Esophagus squamous epithelium (tissue), 5 donors: ENCODE results near the gene ZSCAN5C. TPM values are rescaled to one million over a fixed set of nuclear protein-coding genes. Genes with fewer than 3 reads are reported as not detected.
"Not testable (repeated sequence)": the region's sequence is repeated elsewhere in the genome, so short reads cannot be mapped to it uniquely, and the experiment has no call there.

Experiments
- DNase-seq: peaks from one replicate; lab custom pipeline; 2025; lab: John Stamatoyannopoulos, UW
- H3K27ac ChIP-seq, 4 donors: fragments of 200-600 bp; sonication (generic); one replicate each; pipeline ENCODE4 v1.5.1; 2016 to 2019; ENCODE audit warnings: mild to moderate bottlenecking in 1 of 4
- H3K27me3 ChIP-seq, 4 donors: fragments of 200-600 bp; sonication (generic); 1 replicate in 3 of 4; 2 replicates in 1 of 4; pipeline versions ENCODE4 v1.5.1 to v1.6.0; 2017 to 2021; ENCODE audit warnings: antibody characterized with exemption in 1 of 4
- H3K36me3 ChIP-seq, 3 donors: fragments of 200-600 bp; sonication (generic); one replicate each; pipeline ENCODE4 v1.5.1; 2016 to 2019
- H3K4me1 ChIP-seq, 3 donors: fragments of 200-600 bp; sonication (generic); one replicate each; pipeline ENCODE4 v1.5.1; 2017 to 2019
- H3K4me3 ChIP-seq, 4 donors: fragments of 200-600 bp; sonication (generic); 1 replicate in 3 of 4; 2 replicates in 1 of 4; pipeline ENCODE4 v1.5.1; 2016 to 2019; ENCODE audit warnings: mild to moderate bottlenecking in 2 of 4, moderate library complexity in 1 of 4
- H3K9me3 ChIP-seq, 3 donors: fragments of 200-600 bp; sonication (generic); one replicate each; pipeline ENCODE4 v1.5.1; 2016 to 2019
- CTCF ChIP-seq, 6 experiments: fragments of 450-650 bp in 4 of 6; fragments of 200-600 bp in 2 of 6; sonication (generic) in 2 of 6; IDR thresholded peaks; one replicate each; pipeline ENCODE4 v1.5.1; 2016 to 2019; ENCODE audit warnings: antibody characterized with exemption in 6 of 6, mild to moderate bottlenecking in 4 of 6, moderate library complexity in 4 of 6
- POLR2A ChIP-seq, 4 donors: fragments of 450-650 bp; IDR thresholded peaks; one replicate each; pipeline ENCODE4 v1.6.1; 2017; ENCODE audit warnings: antibody characterized with exemption in 4 of 4, mild to moderate bottlenecking in 4 of 4, moderate library complexity in 3 of 4
- WGBS, 2 donors: methylation state at CpG; one replicate each; pipeline ENCODE4 v1.1.5; 2018; 5-methylcytosine and 5-hydroxymethylcytosine counted together
- intact Hi-C: fragments of 100-400 bp; cut with DNase I; formaldehyde crosslinking; loops from one replicate; pipeline ENCODE4 v1.15.0; 2022
- total RNA-seq, 4 donors: library from RNA; depleted of rRNA; stranded (reverse); fragments of >200 nt; gene quantifications; one replicate each; pipeline ENCODE4 v1.1.0, GENCODE V29; 2016
- donor health status: DM: yes; HTN: yes; CAD: no.

ZSCAN5C gene
- total RNA-seq, 4 donors from 2014 or later = not detected

GRCh38 chr19:56191115-56191514 is 11.0 kb upstream of the ZSCAN5C start:
- Histone ChIP-seq H3K27me3 (peaks cover 0 to 10% (median 0%) of the 10 kb centered on the region in 4 donors), H3K4me1 (no peaks in the 10 kb centered on the region), H3K9me3 (no peaks in the 10 kb centered on the region), H3K36me3 (no peaks in the 10 kb centered on the region), H3K27ac (no peak overlapping the region), H3K4me3 (no peak overlapping the region)
- intact Hi-C loops = no loop called here
- no peak for DNase-seq
- TF ChIP-seq POLR2A (IDR thresholded peaks at IDR 0.05) = no peak
- TF ChIP-seq CTCF (IDR thresholded peaks at IDR 0.05) = no peak
- WGBS, 2 donors = 74 to 79% methylated on average over 4 to 7 of the region's 7 CpGs

- H3K4me3 ChIP-seq = no peak overlapping the region
- no peak overlapping the region for H3K27ac ChIP-seq
- TF ChIP-seq CTCF (IDR thresholded peaks at IDR 0.05) (no peak), POLR2A (IDR thresholded peaks at IDR 0.05) (no peak)
- H3K9me3 ChIP-seq = no peaks in the 10 kb centered on the region
- WGBS, 2 donors = 79 to 83% methylated on average over 3 to 4 of the region's 10 CpGs
- DNase-seq = no peak
- intact Hi-C loops = no loop called here
- H3K36me3 ChIP-seq = no peaks in the 10 kb centered on the region
- H3K4me1 ChIP-seq = no peaks in the 10 kb centered on the region
- peaks cover 0 to 6% (median 0%) of the 10 kb centered on the region in 4 donors for H3K27me3 ChIP-seq
These were observed 10.4 kb upstream of the ZSCAN5C start for GRCh38 chr19:56191711-56192110.

GRCh38 chr19:56193981-56194640 is 8.0 kb upstream of the ZSCAN5C start:
- Histone ChIP-seq H3K4me3 (no peak overlapping the region), H3K36me3 (no peaks in the 10 kb centered on the region), H3K9me3 (no peaks in the 10 kb centered on the region), H3K27ac (no peak overlapping the region), H3K27me3 (no peaks in the 10 kb centered on the region), H3K4me1 (no peaks in the 10 kb centered on the region)
- 81 to 84% methylated on average over 11 to 12 of the region's 12 CpGs for WGBS, 2 donors
- no peak for DNase-seq
- intact Hi-C loops = no loop called here
- TF ChIP-seq CTCF (IDR thresholded peaks at IDR 0.05) = no peak
- no peak for TF ChIP-seq POLR2A (IDR thresholded peaks at IDR 0.05)

- H3K9me3 ChIP-seq, H3K4me1 ChIP-seq, H3K4me3 ChIP-seq, DNase-seq, H3K27me3 ChIP-seq, H3K36me3 ChIP-seq, intact Hi-C loops, H3K27ac ChIP-seq: not testable (repeated sequence)
- 86 to 87% methylated on average over 18 to 23 of the region's 23 CpGs for WGBS, 2 donors
These were observed 4.4 kb upstream of the ZSCAN5C start, which contains the start of gene ZSCAN5B for GRCh38 chr19:56197646-56198045. Gene ZSCAN5B, minus strand, starts transcription at chr19:56197783. Its CDS starts 4,731 bp downstream, at chr19:56193052.

GRCh38 chr19:56199687-56200086 is 2.4 kb upstream of the ZSCAN5C start:
- H3K4me3 ChIP-seq = no peak overlapping the region
- 53 to 70% methylated on average over 7 of the region's 7 CpGs for WGBS, 2 donors
- no peak for TF ChIP-seq POLR2A (IDR thresholded peaks at IDR 0.05)
- no peak for TF ChIP-seq CTCF (IDR thresholded peaks at IDR 0.05)
- intact Hi-C loops = no loop called here
- no peaks in the 10 kb centered on the region for H3K4me1 ChIP-seq
- no peaks in the 10 kb centered on the region for H3K27me3 ChIP-seq
- no peaks in the 10 kb centered on the region for H3K9me3 ChIP-seq
- H3K36me3 ChIP-seq = no peaks in the 10 kb centered on the region
- DNase-seq = no peak
- H3K27ac ChIP-seq = no peak overlapping the region

GRCh38 chr19:56207581-56207980 is 5.5 kb downstream of the ZSCAN5C start:
- H3K27ac ChIP-seq, H3K9me3 ChIP-seq, DNase-seq, intact Hi-C loops, H3K36me3 ChIP-seq, H3K4me1 ChIP-seq, H3K27me3 ChIP-seq, H3K4me3 ChIP-seq: not testable (repeated sequence)
- 100% methylated on average over 1 of the region's 5 CpGs; no CpG with 5 or more reads in 1 of the 2 donors for WGBS, 2 donors
